ENCODE results near the gene ETFA.

DNA sequence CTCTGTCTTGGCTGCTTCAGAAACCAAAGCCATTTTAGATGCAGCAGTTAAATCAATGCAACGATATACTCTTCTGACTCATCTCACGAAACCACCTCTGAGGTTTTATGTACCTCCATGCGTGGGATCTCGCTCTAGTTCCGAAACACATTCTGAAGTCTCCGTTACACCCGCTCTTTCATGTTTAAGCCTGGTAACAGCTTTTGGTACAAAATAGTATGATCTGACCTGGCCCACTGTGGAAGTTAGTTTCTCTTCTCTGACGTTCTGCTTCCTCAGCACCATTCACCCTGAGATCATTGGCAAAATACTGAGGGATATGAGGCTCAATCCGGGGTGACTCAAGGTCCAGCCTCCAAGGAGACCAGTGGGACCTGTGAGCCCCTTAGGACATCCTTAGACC, 129.6 kb downstream of the ETFA start:
- TF ChIP-seq RAD21 (IDR thresholded peaks at IDR 0.05; ENCODE audit: low read depth) = no peak
- no peak for TF ChIP-seq NFIC (IDR thresholded peaks at IDR 0.05)
- no peak for TF ChIP-seq TAF1 (IDR thresholded peaks at IDR 0.05; ENCODE audit: low read depth)
- TF ChIP-seq, protein P1, sequence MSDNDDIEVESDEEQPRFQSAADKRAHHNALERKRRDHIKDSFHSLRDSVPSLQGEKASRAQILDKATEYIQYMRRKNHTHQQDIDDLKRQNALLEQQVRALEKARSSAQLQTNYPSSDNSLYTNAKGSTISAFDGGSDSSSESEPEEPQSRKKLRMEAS (IDR thresholded peaks at IDR 0.05) = no peak
- TF ChIP-seq FOXM1 (IDR thresholded peaks at IDR 0.05; ENCODE audit: borderline replicate concordance, low read depth) = no peak
- TF ChIP-seq EGR1 (IDR thresholded peaks at IDR 0.05) = no peak
- no peak for TF ChIP-seq EP300 (IDR thresholded peaks at IDR 0.05; ENCODE audit: borderline replicate concordance)
- TF ChIP-seq TEAD4 (IDR thresholded peaks at IDR 0.05) = no peak
- no peak for TF ChIP-seq CEBPB (IDR thresholded peaks at IDR 0.05)
- TF ChIP-seq CREB1 (IDR thresholded peaks at IDR 0.05; ENCODE audit: low read depth) = no peak
- TF ChIP-seq, protein P2, sequence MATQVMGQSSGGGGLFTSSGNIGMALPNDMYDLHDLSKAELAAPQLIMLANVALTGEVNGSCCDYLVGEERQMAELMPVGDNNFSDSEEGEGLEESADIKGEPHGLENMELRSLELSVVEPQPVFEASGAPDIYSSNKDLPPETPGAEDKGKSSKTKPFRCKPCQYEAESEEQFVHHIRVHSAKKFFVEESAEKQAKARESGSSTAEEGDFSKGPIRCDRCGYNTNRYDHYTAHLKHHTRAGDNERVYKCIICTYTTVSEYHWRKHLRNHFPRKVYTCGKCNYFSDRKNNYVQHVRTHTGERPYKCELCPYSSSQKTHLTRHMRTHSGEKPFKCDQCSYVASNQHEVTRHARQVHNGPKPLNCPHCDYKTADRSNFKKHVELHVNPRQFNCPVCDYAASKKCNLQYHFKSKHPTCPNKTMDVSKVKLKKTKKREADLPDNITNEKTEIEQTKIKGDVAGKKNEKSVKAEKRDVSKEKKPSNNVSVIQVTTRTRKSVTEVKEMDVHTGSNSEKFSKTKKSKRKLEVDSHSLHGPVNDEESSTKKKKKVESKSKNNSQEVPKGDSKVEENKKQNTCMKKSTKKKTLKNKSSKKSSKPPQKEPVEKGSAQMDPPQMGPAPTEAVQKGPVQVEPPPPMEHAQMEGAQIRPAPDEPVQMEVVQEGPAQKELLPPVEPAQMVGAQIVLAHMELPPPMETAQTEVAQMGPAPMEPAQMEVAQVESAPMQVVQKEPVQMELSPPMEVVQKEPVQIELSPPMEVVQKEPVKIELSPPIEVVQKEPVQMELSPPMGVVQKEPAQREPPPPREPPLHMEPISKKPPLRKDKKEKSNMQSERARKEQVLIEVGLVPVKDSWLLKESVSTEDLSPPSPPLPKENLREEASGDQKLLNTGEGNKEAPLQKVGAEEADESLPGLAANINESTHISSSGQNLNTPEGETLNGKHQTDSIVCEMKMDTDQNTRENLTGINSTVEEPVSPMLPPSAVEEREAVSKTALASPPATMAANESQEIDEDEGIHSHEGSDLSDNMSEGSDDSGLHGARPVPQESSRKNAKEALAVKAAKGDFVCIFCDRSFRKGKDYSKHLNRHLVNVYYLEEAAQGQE (IDR thresholded peaks at IDR 0.05; ENCODE audit: low read depth) = no peak
